H7 (cell line): ENCODE data around the gene UBL5. TPM values are rescaled to one million over a fixed set of nuclear protein-coding genes. Genes with fewer than 3 reads are reported as not detected.
A peak's percentile ranks its signal among the peaks of the same experiment; 100 is the strongest.

Experiments used
- DNase-seq: peaks from one replicate; pipeline ENCODE4 v3.0.0; 2012
- H3K27me3 ChIP-seq: 2 replicates; pipeline ENCODE4 v1.6.0; 2011; ENCODE audit warnings: mild to moderate bottlenecking, low read length; ENCODE audit not compliant: control insufficient read depth, insufficient read depth
- H3K36me3 ChIP-seq: replicated peaks from 2 replicates; pipeline ENCODE4 v1.5.1; 2011; ENCODE audit warnings: low read length; ENCODE audit not compliant: control insufficient read depth, insufficient read depth
- H3K4me3 ChIP-seq: 2 replicates; pipeline ENCODE4 v1.5.1; 2011; ENCODE audit warnings: low read depth, mild to moderate bottlenecking, control low read depth, low read length, moderate library complexity; ENCODE audit not compliant: insufficient read depth
- total RNA-seq: library from RNA; depleted of rRNA; stranded (reverse); fragments of >200 nt; shearing (Covaris generic); gene quantifications from 2 replicates; pipeline ENCODE4 v1.2.3, GENCODE V29; 2014

UBL5 gene
- total RNA-seq, 1 experiment from 2014 or later = 288 TPM

DNA sequence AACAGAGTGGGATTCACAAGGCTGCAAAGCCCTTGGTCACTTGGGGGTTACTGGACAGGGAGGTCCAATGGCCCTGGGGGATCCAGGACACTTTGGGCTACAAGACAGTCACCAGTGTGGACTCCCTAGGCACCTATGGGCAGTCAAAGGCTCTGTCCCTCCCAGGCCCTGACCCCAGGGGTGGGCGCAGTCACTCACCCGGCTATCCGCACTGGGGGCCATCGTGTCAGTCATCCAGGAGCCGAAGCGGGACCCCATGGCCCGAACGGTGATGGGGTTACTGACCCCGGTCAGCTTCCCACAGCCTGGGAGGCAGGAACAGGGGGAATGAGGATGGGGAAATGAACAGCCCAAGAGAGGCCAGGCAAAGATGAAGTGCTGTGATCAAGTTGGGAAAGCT, 28.9 kb downstream of the UBL5 start:
- no peak overlapping the region for H3K4me3 ChIP-seq
- H3K36me3 ChIP-seq = peaks cover 16% of the 10 kb centered on the region
- DNase-seq = peak; percentile 27

DNA sequence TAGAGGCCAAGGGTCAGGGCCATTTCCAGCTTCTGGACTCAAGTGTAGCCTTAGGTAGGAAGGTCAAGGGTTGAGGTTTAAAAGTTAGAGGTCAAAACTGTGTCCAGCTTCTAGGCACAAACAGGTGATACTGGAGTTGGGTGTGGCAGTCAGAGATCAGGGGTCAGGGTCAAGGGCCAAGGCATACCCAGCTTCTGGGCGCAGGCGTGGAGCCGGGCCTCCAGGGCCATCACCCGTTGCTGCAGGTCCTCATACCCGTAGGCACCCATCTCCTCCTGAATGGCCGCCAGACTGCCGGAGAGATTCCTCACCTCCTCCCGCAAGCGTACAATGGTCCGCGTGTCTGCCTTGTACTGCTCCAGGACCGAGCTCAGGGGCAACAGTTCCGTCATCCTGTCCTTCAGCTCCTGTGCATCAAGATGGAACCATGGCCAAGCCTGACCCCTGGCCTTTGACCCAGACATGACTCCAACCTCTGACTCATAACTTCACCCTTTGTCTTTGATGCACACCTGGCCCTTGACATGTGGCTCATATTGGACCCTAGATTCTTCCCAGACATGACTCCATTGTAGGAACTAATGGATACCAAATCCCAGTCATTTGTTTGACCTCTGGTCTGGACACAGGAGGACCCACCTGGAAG, 29.5 kb downstream of the UBL5 start:
- H3K4me3 ChIP-seq = no peak overlapping the region
- H3K36me3 ChIP-seq = peaks cover 16% of the 10 kb centered on the region
- H3K27me3 ChIP-seq = no peaks in the 10 kb centered on the region
- peak; percentile 27 for DNase-seq

More for the DNA sequence above, 28.9 kb downstream of the UBL5 start:
- no peaks in the 10 kb centered on the region for H3K27me3 ChIP-seq

DNA sequence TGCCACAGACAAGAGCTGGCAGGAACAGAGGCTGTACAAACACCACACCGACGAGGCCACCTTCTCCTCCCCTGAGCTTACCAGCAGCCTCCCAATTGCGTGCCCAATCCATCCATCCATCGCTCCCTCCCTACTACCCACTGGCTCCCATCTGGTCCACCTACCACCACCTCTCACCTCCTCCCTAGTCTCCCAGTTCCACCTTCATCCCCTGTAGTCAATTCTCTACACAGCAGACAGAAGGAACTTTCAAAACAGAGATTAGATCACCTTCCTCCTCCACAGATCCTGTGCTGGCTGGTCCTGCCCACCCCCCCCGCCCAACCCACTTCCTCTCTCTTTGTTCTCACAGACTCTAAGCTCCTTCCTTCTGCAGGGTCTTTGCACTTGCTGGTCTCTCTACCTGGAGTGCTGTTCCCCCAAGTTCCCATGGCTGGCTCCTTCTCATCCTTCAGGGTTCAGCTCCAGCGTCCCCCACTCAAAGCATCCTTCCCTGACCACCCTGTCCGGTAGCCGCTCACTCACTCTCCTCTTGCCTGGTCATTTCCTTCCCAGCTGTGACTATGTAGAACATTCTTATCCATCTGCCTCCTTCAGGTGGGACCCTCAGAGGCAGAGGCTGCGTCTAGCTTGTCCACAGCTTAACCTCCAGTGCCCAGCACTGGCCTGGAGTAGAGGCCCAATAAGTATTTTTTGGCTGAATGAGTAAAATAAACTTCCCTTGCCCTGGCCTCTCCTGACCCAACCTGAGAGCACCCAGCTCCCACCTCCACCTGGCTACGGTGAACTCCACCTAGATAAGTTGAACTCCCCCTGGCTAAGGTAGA, 30.4 kb downstream of the UBL5 start:
- peaks cover 16% of the 10 kb centered on the region for H3K36me3 ChIP-seq

DNA sequence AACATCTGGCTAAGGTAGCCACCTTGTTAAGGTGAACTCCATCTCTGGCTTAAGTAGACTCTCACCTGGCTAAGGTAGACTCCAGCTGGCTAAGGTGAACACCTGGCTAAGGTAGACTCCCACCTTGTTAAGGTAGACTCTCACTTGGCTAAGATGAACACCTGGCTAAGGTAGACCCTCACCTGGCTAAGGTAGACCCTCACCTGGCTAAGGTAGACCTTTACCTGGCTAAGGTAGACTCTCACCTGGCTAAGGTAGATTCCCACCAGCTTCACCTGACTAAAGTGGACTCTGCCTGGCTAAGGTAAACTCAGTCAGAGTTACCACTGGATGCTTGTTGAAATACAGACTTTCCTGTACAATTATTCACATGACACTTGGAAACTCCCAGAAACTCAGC, 31.0 kb downstream of the UBL5 start:
- H3K4me3 ChIP-seq = no peak overlapping the region
- H3K36me3 ChIP-seq = peaks cover 16% of the 10 kb centered on the region
- DNase-seq = no peak
- H3K27me3 ChIP-seq = no peaks in the 10 kb centered on the region

More for the DNA sequence above, 30.4 kb downstream of the UBL5 start:
- no peaks in the 10 kb centered on the region for H3K27me3 ChIP-seq
- no peak overlapping the region for H3K4me3 ChIP-seq
- peak; percentile 45 for DNase-seq

DNA sequence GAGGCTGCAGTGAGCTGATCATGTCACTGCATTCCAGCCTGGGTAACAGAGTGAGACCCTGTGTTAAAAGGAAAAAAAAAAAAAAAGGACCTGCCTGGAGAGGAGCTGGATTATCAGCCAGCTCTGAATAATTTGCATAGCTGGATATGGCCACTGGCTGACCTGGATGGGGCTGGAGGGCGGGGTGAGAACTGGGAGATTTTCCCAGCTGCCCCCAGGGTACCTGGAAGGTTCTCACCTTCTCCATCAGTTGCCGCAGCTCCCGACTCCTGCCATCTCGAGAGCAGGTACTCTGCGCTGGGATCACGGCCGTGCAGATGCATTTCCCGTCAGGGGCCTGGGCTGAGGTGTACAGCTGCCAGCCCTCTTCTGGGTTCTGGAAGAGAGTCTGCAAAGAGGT, 32.7 kb downstream of the UBL5 start:
- Histone ChIP-seq H3K36me3 (peaks cover 16% of the 10 kb centered on the region), H3K27me3 (no peaks in the 10 kb centered on the region), H3K4me3 (no peak overlapping the region)
- no peak for DNase-seq

DNA sequence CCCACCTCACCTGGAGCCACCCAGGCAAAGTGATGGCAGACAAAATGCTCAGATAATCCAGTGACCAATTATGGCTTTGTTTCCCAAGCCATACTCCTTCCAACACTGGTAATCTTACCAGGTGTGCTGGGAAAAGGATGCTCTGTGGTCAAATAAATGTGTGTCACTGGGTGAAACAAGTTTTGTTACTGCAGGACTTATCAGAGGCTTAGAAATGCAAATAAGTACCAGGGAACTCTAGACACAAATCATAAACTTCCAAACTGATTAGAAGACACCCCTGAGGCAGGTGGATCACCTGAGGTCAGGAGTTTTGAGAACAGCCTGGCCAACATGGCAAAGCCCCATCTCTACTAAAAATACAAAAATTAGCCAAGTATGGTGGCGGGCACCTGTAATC, 33.8 kb downstream of the UBL5 start:
- H3K4me3 ChIP-seq = no peak overlapping the region
- DNase-seq = no peak
- H3K27me3 ChIP-seq = no peaks in the 10 kb centered on the region
- peaks cover 13% of the 10 kb centered on the region for H3K36me3 ChIP-seq

DNA sequence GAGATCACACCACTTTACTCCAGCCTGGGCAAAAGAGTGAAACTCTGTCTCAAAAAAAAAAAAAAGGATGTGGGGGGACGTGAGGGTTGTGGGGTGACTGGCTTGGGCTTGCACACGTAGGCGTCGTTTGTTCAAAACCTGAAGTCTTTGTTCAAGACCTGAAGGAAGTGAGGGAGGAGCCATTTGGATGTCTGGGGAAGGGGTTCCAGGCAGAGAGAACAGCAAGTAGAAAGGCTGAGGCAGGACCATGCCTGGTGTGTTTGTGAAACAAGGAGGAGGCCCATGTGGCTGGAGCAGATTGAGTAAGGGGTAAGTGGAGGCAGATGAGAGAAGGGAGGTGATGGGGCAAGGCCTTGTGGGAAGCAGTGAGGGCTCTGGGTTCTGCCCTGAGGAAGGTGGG, 35.2 kb downstream of the UBL5 start:
- H3K27me3 ChIP-seq = no peaks in the 10 kb centered on the region

DNA sequence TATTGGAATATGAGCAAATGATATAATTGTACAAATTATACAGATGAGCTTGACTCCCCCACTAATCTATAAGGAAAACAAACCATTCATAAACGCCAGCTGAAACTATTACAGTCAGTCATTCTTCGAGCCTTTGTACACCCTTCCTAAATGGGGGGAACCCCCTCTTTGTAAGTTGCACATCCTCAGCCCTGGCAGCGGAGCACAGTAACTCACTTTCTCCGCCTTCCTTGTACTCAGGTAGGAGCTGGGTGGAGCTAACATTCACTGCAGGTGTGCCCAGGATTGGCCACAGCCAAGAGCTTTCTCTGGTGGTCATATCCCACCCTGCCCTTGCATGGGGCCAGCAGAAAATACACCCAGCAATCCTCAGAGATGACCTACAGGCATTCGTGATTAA, 36.0 kb downstream of the UBL5 start:
- DNase-seq = no peak
- Histone ChIP-seq H3K36me3 (peaks cover 3% of the 10 kb centered on the region; the same call in 1 of the 2 replicates), H3K4me3 (no peak overlapping the region), H3K27me3 (no peaks in the 10 kb centered on the region)

More for the DNA sequence above, 35.2 kb downstream of the UBL5 start:
- Histone ChIP-seq H3K4me3 (no peak overlapping the region), H3K36me3 (peaks cover 6% of the 10 kb centered on the region; the same call in 1 of the 2 replicates)
- DNase-seq = no peak

DNA sequence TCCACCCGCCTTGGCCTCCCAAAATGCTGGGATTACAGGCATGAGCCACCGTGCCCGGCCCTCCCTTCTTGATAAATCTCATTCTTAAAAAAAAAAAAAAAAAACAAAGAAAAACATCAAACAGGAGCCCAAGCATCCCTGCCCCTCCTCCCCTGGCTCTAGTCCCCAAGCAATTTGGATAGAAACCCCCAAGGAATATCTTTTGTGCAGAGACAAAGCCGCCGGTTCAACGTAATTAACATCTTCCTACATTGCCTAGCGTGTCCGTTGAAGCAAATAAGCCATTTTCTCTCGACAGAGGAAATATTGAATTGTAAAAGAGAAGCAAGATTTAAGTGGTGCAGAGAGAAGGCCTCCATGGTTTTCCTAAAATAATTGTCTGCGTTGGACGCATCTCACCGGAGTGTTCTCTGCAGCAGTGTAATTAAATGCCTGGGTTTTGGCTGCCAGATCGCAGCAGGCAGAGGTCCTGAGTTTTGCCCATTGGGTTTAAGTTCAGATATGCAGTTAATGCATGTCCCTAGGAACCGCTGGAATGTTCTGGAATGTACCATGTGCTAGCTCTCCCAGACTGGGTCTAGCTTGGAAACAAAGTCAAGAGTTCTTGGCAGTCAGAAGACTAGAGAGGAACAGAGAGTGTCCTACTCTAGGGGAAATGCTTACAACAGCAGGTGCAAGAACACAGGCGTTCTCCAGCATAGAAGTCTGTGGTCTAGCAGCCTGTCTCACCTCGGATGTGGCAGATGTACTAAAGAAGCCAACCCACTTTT, 38.2 kb downstream of the UBL5 start:
- no peaks in the 10 kb centered on the region for H3K27me3 ChIP-seq
- no peak for DNase-seq
- H3K4me3 ChIP-seq = no peak overlapping the region
- no peaks in the 10 kb centered on the region; the same call in 1 of the 2 replicates for H3K36me3 ChIP-seq

DNA sequence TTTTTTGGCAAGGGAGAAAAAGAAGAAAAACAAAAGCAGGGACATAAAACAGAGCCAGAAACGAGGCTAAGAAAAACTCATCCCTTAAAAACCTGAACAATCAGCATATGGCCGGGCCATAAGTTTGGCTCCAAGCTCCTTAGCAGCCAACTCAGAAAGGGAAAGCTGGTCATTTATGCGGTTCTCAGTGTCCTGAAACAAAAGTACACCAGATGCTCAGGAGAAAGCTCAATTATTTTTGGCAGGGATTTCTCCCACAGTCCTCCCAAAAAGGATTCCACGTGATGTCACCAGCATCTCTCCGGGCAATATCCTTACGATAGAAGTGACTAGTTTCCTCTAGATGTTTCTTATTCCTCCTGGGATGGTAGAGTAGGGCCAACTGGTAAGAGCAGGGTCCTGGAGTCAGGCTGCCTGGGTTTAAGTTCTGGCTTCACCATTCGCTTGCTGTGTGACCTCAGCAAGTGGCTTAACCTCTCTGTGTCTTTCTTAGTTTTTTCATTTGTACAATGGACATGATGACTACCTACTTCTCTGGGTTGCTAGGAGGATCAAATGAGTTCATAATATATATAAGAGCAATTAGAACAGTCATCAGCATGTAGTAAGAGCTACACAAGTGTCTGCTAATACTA, 41.4 kb downstream of the UBL5 start:
- DNase-seq = no peak
- no peak overlapping the region for H3K4me3 ChIP-seq
- H3K36me3 ChIP-seq = no peaks in the 10 kb centered on the region; the same call in 1 of the 2 replicates
- H3K27me3 ChIP-seq = no peaks in the 10 kb centered on the region

DNA sequence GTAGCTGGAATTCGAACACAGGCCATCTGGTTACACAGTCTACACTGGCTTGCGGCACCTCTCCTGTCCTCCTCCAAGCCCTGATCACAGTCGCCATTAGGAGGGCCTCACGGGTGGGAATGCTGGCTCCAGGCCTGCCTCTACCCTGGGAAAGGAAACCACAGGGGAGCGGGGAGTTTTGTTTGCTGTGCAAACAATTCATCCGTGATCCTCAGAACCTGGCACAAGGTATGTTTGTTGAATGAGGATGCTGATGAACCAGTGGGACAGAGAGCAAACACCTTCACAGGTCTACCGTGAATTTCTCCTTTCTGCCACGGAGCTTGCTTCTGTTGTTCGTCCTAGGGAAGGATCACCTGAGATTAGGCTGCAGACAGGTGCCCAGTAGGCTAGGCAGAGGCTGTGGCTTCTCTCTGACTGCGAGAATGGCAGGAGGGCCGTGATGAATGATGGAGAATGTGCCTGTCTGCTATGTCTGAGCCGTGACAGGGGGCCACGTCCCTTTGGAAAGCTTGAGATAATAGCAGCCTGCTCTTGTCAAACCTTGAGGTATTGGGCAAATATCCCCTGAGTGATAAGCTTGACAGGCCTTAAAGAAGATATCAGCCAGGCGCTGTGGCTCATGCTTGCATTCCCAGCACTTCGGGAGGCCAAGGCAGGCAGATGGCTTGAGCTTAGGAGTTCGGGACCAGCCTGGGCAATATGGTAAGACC, 44.1 kb downstream of the UBL5 start:
- Histone ChIP-seq H3K27me3 (no peaks in the 10 kb centered on the region), H3K36me3 (no peaks in the 10 kb centered on the region; the same call in none of the 2 replicates), H3K4me3 (no peak overlapping the region)
- DNase-seq = no peak

DNA sequence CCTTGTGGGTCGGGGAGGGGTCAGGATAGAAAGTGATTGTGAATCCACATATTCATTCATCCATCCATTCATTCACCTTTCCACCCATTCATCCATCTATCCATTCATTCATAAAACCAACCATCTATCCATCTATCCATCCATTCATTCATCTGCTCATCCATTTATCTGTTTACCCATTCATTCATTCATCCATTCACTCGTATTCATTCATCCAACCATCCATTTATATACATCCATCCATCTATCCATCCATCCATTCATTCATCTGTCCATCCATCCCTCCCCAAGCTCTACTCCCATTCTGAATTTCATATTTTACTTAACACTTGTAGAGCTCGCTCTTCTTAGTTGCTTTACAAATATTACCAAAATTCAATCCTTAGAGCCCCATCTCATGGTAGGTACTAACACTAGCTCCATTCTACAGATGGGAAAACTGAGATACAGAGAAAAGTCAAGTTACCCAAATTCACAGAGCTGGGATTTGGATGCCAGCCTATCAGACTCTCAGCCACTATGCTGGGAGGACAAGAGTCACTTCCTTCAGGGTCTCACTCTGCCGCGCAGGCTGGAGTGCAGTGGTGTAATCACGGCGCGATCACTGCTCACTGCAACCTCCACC, 45.0 kb downstream of the UBL5 start:
- no peaks in the 10 kb centered on the region; the same call in none of the 2 replicates for H3K36me3 ChIP-seq
- H3K4me3 ChIP-seq = no peak overlapping the region
- H3K27me3 ChIP-seq = no peaks in the 10 kb centered on the region
- no peak for DNase-seq

DNA sequence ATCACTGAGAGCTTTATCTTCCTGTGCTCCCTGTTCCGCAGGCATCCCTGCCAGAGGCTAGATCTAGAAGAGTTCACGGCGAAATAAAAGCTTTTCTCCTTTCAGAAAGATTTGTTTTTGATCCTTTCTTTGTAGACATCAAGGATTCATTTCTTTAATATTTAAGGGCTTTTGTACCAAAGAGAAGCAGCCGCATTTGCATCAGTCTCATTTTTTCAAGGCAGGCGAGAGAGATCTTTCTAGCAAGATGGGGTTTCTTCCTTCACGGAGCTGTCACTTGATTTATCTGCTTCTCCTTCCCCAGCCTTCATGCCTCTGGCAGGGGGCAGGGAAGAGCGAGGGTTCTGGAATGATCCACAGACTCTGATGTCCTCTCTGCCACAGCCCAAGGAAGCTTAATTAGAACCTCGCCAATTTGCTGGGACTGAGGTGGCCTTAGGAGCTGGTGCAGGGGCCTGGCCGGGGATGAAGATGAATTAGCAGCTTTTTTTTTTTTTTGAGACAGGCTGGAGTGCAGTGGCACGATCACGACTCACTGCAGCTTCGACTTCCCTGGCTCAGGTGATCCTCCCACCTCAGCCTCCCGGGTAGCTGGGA, 47.4 kb downstream of the UBL5 start:
- Histone ChIP-seq H3K27me3 (no peaks in the 10 kb centered on the region), H3K36me3 (no peaks in the 10 kb centered on the region; the same call in 1 of the 2 replicates), H3K4me3 (no peak overlapping the region)
- DNase-seq = no peak
